Smooth muscle cell of the pulmonary artery (primary cell): ENCODE data around the gene ZNF841. TPM values are rescaled to one million over a fixed set of nuclear protein-coding genes. Genes with fewer than 3 reads are reported as not detected.

Experiments
- total RNA-seq: library from RNA; depleted of rRNA; stranded (reverse); fragments of >200 nt; gene quantifications from 2 replicates; pipeline ENCODE4 v1.2.3, GENCODE V29; 2014

ZNF841 gene
- total RNA-seq: 22.6 and 23.6 TPM in 2 replicates

DNA sequence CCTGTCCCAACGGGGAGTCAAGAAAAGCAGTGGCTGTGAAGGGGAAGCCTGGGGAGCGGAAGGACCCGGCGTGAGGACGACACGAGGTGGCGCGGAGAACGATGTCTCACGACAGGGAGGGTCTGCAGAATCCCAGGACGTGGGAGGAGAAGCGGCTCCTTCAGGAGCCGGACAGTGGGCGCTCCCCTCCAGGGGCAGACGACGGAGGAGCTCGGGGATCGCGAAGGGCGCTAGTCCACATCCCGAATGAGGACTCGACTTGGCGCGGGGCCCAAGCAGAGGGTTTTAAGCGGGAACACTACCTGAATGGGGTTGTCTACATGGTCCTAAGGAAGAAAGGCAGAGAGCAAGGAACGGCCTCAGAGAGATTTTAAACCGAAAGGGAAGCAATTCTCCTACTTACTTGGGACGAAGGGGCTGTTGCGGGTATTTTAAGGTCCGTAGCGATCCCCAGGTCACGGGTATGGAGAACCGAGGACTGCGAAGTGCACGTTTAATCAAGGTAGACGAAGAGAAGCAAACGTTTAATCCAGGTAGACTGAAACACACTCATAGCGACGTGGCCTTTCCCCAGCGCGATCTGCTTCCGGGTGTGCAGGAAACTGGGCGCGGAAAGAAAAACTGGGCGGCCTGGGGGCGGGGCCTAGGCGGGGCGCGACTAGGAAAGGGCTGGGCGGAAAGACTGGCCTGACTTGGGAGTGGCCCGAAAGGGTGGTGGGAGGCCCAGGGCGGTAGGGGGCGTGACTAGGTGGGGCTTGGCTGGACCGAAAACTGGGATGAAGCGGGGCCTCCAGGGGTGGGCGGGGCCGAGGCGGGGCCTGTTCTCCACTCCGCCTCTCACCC lies at the start of gene ZNF841:
Gene ZNF841, minus strand, starts transcription at position 594 of the 843 bp plus-strand sequence. CDS start 10,964 bp downstream, outside the sequence.

GRCh38 chr19:52139252-52140031 lies 43.9 kb upstream of the ZNF841 start, which contains the start of gene ZNF616:
Gene ZNF616, minus strand, starts transcription at chr19:52139938. Its CDS starts 9,426 bp downstream, at chr19:52130512.

DNA sequence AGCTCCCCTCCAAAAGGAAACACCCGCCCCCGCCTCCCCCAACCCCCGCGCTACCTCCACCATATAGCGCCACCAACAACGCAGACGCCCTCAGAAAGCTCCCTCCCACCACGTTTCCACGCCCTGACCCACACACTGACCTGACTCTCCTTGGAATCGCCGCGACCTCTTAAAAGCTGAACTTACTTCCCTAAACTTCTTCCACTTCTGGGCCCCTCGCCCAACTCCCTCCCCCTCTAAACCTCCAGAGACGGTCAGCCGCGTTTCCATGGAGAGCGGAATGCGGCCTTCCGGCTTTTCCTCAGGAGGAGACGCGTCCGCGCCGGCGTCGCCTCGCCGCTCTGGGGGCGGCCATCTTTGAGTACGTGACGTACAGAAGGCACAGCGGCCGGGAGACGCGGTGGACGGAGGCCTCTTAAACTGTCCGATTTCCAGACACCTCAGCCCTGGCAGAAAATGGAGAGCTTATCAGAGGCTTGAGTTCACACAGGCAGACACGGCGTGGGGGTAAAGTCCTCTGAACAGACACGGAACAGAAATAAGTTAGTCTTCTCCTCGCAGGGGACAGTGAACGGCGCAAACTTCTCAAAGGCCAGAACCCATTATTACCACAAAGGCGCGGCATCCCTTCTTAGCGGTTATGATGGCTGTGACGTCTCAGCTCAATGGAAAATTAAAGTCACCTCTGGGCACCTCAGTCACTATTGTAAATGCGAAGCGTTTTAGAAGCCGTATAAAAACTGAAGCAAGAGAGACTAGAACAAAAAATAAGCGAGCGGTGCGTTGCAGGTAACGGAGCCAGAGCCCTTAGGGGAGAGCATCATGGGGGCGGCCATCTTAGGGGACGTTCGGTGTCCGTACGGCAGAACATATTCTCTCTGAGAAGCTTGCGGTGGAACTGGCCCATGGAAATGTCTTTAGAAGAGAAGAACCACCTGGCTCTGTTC lies 46.7 kb downstream of the ZNF841 start, which contains the start of gene ZNF432:
Gene ZNF432, minus strand, starts transcription at position 284 of the 947 bp plus-strand sequence. CDS start 1,970 bp downstream, outside the sequence.

DNA sequence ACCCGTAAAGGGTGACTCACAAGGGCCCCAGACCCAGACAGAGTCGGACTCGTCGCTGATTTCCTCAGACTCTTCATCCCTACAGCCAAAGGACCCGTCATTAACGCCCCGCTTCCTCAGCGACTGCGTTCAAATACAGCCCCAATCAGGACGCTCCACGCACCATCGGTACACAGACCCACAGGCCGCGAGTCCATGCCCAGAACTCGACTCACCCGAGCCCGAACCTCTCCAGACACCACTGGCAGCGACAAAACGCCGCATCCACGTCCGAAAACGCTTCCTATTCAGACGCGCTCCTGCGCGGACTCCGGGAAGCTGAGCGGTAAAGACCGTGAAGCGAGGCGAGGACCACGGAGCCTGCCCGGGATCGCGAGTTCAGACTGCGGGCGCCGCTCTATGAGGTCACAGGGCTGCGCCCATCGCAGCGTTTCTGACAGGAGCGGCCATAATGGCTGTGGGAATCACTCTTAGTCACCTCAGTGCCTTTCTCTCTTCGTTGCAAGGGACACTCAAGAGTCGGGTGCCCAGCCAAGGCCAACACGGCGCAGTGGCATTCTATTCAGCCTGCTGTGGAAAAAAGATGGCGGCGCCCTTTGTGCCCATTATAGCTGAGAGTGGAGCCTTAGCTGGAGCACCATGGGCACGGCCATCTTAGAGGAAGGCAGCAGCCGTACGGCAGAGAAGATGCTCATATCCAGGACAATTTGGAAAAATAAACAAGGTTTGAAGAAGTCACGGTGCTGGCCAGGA lies 67.4 kb downstream of the ZNF841 start, which contains the start of gene ZNF614:
Gene ZNF614, minus strand, starts transcription at position 353 of the 753 bp plus-strand sequence. CDS start 2,634 bp downstream, outside the sequence.

Other genes with a start within 250 kb of the ZNF841 start
- 7.6 and 8.3 TPM in 2 replicates for gene ZNF577, start 207.8 kb downstream of the ZNF841 start, total RNA-seq
- gene ZNF649, start 190.7 kb downstream of the ZNF841 start, total RNA-seq: 4.7 and 5.4 TPM in 2 replicates
- gene ZNF613, start 168.3 kb downstream of the ZNF841 start, total RNA-seq: 5.7 and 7.6 TPM in 2 replicates
- gene ZNF350, start 108.9 kb downstream of the ZNF841 start, total RNA-seq: 8.3 and 10.7 TPM in 2 replicates
- 10.3 and 17.2 TPM in 2 replicates for gene ZNF615, start 87.6 kb downstream of the ZNF841 start, total RNA-seq
- 9.1 and 10.6 TPM in 2 replicates for gene ZNF614, start 67.4 kb downstream of the ZNF841 start, total RNA-seq
- 9.3 and 12.9 TPM in 2 replicates for gene ZNF432, start 46.9 kb downstream of the ZNF841 start, total RNA-seq
- gene ZNF616, start 44.2 kb upstream of the ZNF841 start, total RNA-seq: 11.3 and 13.2 TPM in 2 replicates
- 7.6 and 11.1 TPM in 2 replicates for gene ZNF836, start 75.9 kb upstream of the ZNF841 start, total RNA-seq
- gene PPP2R1A, start 94.3 kb upstream of the ZNF841 start, total RNA-seq: 238 and 278 TPM in 2 replicates
- 13.2 and 15.4 TPM in 2 replicates for gene ZNF766, start 173.8 kb upstream of the ZNF841 start, total RNA-seq
- 3.7 and 4.2 TPM in 2 replicates for gene ZNF480, start 201.4 kb upstream of the ZNF841 start, total RNA-seq
- gene ZNF610, start 240.5 kb upstream of the ZNF841 start, total RNA-seq: 3.5 and 4.8 TPM in 2 replicates